Right lobe of liver (tissue), 6 donors: ENCODE measurements around the gene SRPK1. TPM values are rescaled to one million over a fixed set of nuclear protein-coding genes. Genes with fewer than 3 reads are reported as not detected.

Experiments
- ATAC-seq, 4 donors: fragments of 200-7000 bp; cut with Tn5 transposase; one replicate each; pipeline ENCODE4 v1.9.1; 2020; ENCODE audit warnings: mild to moderate bottlenecking in 4 of 4, moderate library complexity in 4 of 4
- DNase-seq, 3 donors: peaks; one replicate each; pipeline ENCODE4 v3.0.0-alpha.2; 2020
- H3K27ac ChIP-seq, 3 donors: fragments of 200-600 bp; one replicate each; pipeline ENCODE4 v1.8.0; 2022
- H3K27me3 ChIP-seq, 2 donors: fragments of 200-600 bp; one replicate each; pipeline ENCODE4 v1.8.0; 2022
- H3K36me3 ChIP-seq, 4 donors: fragments of 200-600 bp; sonication (generic) in 1 of 4; one replicate each; pipeline versions ENCODE4 v1.5.1 to v1.8.0; 2017 to 2022; ENCODE audit warnings: control low read depth in 1 of 4
- H3K4me1 ChIP-seq, 4 donors: fragments of 200-600 bp; sonication (generic) in 1 of 4; one replicate each; pipeline versions ENCODE4 v1.5.1 to v1.8.0; 2017 to 2022; ENCODE audit warnings: control low read depth in 1 of 4
- H3K4me3 ChIP-seq, 3 donors: fragments of 200-600 bp; one replicate each; pipeline ENCODE4 v1.8.0; 2022
- H3K9me3 ChIP-seq, 4 donors: fragments of 200-600 bp; sonication (generic) in 1 of 4; one replicate each; pipeline versions ENCODE4 v1.5.1 to v1.8.0; 2017 to 2022; ENCODE audit warnings: control low read depth in 1 of 4
- CTCF ChIP-seq, 4 donors: fragments of 200-600 bp in 3 of 4; fragments of 450-650 bp in 1 of 4; IDR thresholded peaks; one replicate each; pipeline versions ENCODE4 v1.5.1 to v1.8.0; 2016 to 2022; ENCODE audit warnings: antibody characterized with exemption in 4 of 4, mild to moderate bottlenecking in 2 of 4
- POLR2A ChIP-seq: fragments of 450-650 bp; IDR thresholded peaks from one replicate; pipeline ENCODE4 v1.6.1; 2017; ENCODE audit warnings: antibody characterized with exemption, mild to moderate bottlenecking
- WGBS: methylation state at CpG from one replicate; pipeline ENCODE4 v1.1.6; 2018; ENCODE audit warnings: low coverage, low lambda C conversion rate; ENCODE audit not compliant: insufficient coverage; ENCODE audit errors: missing lambda C conversion rate; 5-methylcytosine and 5-hydroxymethylcytosine counted together
- intact Hi-C, 2 donors: fragments of 100-400 bp; cut with DNase I; formaldehyde crosslinking; loops; one replicate each; pipeline versions ENCODE4 v1.11.2 to v1.14.1; 2022
- total RNA-seq, 6 experiments: library from RNA; depleted of rRNA in 2 of 6; stranded (reverse); fragments of >200 nt in 2 of 6; fragmentation: NEBNext Ultra II Directional in 3 of 6; extraction: Animal tissue kit (Norgen Biotek cat#: 25700) in 3 of 6; gene quantifications; one replicate each; pipeline versions ENCODE4 v1.1.0 to v1.2.4, GENCODE V29; 2016 to 2023
- donor health status: DM: no; HTN: yes; CAD: no.
- donor health status: DM: no; HTN: no; CAD: no.
- donor health status: DM: no; HTN: no; CAD: no.
- donor health status: DM: no; HTN: yes; CAD: no.
- donor health status: DM: no; HTN: yes; CAD: no.

Gene SRPK1
- total RNA-seq, 6 experiments from 2014 or later = 18.4 to 64.1 (median 26.4) TPM

GRCh38 chr6:35804996-35805736, 115.7 kb downstream of the SRPK1 start, which contains the start of gene LHFPL5:
Gene LHFPL5, plus strand, starts transcription at chr6:35805352. Its CDS starts 319 bp downstream, at chr6:35805671.
- TF ChIP-seq POLR2A = no peak
- TF ChIP-seq CTCF (IDR thresholded peaks at IDR 0.05) = no peak
- H3K9me3 ChIP-seq = no peaks in the 10 kb centered on the region
- H3K27me3 ChIP-seq = no peaks in the 10 kb centered on the region
- ATAC-seq (peak; percentile 94 to 98 (median 95)), DNase-seq (peak in 2 of 3 donors; percentile 55 to 61)
- H3K27ac ChIP-seq = no peak within 1 kb of the TSS
- intact Hi-C loops = no loop called here
- WGBS = 7% methylated on average over 3 of the region's 40 CpGs
- no peaks in the 10 kb centered on the region for H3K36me3 ChIP-seq
- peak within 1 kb of the TSS in 2 of 3 donors; percentile 12 to 24 for H3K4me3 ChIP-seq
- peaks cover 0 to 5% (median 0%) of the 10 kb centered on the region in 4 donors for H3K4me1 ChIP-seq

- TF ChIP-seq POLR2A (no peak), CTCF (IDR thresholded peaks at IDR 0.05) (no peak)
- 47% methylated on average over 3 of the region's 3 CpGs for WGBS
- intact Hi-C loops = no loop called here
- ATAC-seq = no peak
- Histone ChIP-seq H3K4me3 (no peak overlapping the region), H3K27me3 (no peaks in the 10 kb centered on the region), H3K4me1 (peaks cover 0 to 5% (median 0%) of the 10 kb centered on the region in 4 donors), H3K27ac (no peak overlapping the region), H3K36me3 (no peaks in the 10 kb centered on the region), H3K9me3 (no peaks in the 10 kb centered on the region)
- DNase-seq = no peak
Observed at GRCh38 chr6:35801148-35801547, 119.8 kb downstream of the SRPK1 start.

- intact Hi-C loops = loop anchor here (1.0 kb wide), 1 partner anchor 11 kb away; no protein-coding TSS in a partner anchor
- H3K4me1 ChIP-seq = no peaks in the 10 kb centered on the region
- no peak for TF ChIP-seq POLR2A
- no peak overlapping the region for H3K4me3 ChIP-seq
- H3K27ac ChIP-seq = no peak overlapping the region
- ATAC-seq (no peak), DNase-seq (no peak)
- H3K27me3 ChIP-seq = no peaks in the 10 kb centered on the region
- H3K9me3 ChIP-seq = no peaks in the 10 kb centered on the region
- 51% methylated on average over 5 of the region's 5 CpGs for WGBS
- no peaks in the 10 kb centered on the region for H3K36me3 ChIP-seq
Observed at GRCh38 chr6:35798706-35799105, 122.2 kb downstream of the SRPK1 start.

GRCh38 chr6:35797837-35798526, 122.9 kb downstream of the SRPK1 start:
- H3K4me1 ChIP-seq = no peaks in the 10 kb centered on the region
- TF ChIP-seq POLR2A (no peak), CTCF (IDR thresholded peaks at IDR 0.05) (no peak)
- ATAC-seq (peak in 1 of 4 donors; percentile 17), DNase-seq (no peak)
- intact Hi-C loops = loop anchor here (1.0 kb wide), 1 partner anchor 11 kb away; no protein-coding TSS in a partner anchor
- H3K27ac ChIP-seq = no peak overlapping the region
- no peaks in the 10 kb centered on the region for H3K9me3 ChIP-seq
- H3K27me3 ChIP-seq = no peaks in the 10 kb centered on the region
- 86% methylated on average over 8 of the region's 8 CpGs for WGBS
- H3K4me3 ChIP-seq = no peak overlapping the region
- H3K36me3 ChIP-seq = no peaks in the 10 kb centered on the region

- no peak overlapping the region for H3K4me3 ChIP-seq
- DNase-seq = no peak
- intact Hi-C loops = no loop called here
- no peaks in the 10 kb centered on the region for H3K9me3 ChIP-seq
- no peak for TF ChIP-seq POLR2A
- TF ChIP-seq CTCF (IDR thresholded peaks at IDR 0.05) = no peak
- 82% methylated on average over 4 of the region's 4 CpGs for WGBS
- H3K4me1 ChIP-seq = no peaks in the 10 kb centered on the region
- H3K36me3 ChIP-seq = no peaks in the 10 kb centered on the region
- peak in 1 of 4 donors; percentile 4 for ATAC-seq
- no peaks in the 10 kb centered on the region for H3K27me3 ChIP-seq
- no peak overlapping the region for H3K27ac ChIP-seq
Observed at GRCh38 chr6:35796236-35796635, 124.7 kb downstream of the SRPK1 start.
